IPS DF 6.9 (cell line): Measurements from ENCODE around the gene MAEL.

Source experiments
- DNase-seq: peaks from one replicate; pipeline ENCODE4 v3.0.0-alpha.2; 2013; ENCODE audit warnings: low read depth, low spot score
- H3K27ac ChIP-seq: one replicate; pipeline ENCODE4 v1.5.1; 2013; ENCODE audit warnings: low read length, control low read depth
- H3K27me3 ChIP-seq: 2 replicates; pipeline ENCODE4 v1.6.1; 2013; ENCODE audit warnings: mild to moderate bottlenecking, low read length; ENCODE audit not compliant: control insufficient read depth, insufficient read depth
- H3K36me3 ChIP-seq: 2 replicates; pipeline ENCODE4 v1.6.1; 2013; ENCODE audit warnings: low read length; ENCODE audit not compliant: control insufficient read depth, insufficient read depth
- H3K4me1 ChIP-seq: 2 replicates; pipeline ENCODE4 v1.6.1; 2013; ENCODE audit warnings: low read length; ENCODE audit not compliant: control insufficient read depth, insufficient read depth
- H3K4me3 ChIP-seq: 2 replicates; pipeline ENCODE4 v1.5.1; 2013; ENCODE audit warnings: mild to moderate bottlenecking, low read length
- H3K9me3 ChIP-seq: 2 replicates; pipeline ENCODE4 v1.6.1; 2013; ENCODE audit warnings: low read length, inconsistent platforms; ENCODE audit not compliant: control insufficient read depth, insufficient read depth
- WGBS: extraction: QIAGEN DNeasy Blood & Tissue Kit; methylation state at CpG from one replicate; pipeline ENCODE4 v1.1.7; 2013; ENCODE audit warnings: mixed read lengths, missing lambda C conversion rate; ENCODE audit not compliant: insufficient read length, insufficient coverage; 5-methylcytosine and 5-hydroxymethylcytosine counted together

MAEL gene

DNA sequence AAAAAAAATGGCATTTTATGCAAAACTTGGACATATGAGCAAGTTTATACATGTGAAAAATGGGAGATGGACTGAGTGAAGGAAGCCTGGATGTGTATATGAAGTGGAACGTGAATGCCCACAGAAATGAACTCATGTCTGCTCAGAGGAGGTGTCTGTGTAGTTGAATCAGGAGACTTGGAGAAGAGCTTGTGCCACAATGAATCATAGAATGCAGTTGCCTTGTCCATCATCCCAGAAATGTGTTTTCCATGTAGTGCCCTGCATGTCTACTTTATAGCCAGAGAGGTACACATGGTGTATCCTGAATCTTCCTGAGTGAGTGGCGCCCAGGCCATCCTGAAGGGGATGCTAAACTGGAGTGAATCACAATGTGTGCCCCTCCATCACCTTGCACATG, 11.1 kb upstream of the MAEL start:
- no peak for DNase-seq
- Histone ChIP-seq H3K27ac (no peak overlapping the region), H3K4me3 (no peak overlapping the region), H3K27me3 (peaks cover 34% of the 10 kb centered on the region), H3K4me1 (no peaks in the 10 kb centered on the region), H3K9me3 (no peaks in the 10 kb centered on the region), H3K36me3 (no peaks in the 10 kb centered on the region)
- WGBS: no CpG with 5 or more reads among the region's 2 CpGs

DNA sequence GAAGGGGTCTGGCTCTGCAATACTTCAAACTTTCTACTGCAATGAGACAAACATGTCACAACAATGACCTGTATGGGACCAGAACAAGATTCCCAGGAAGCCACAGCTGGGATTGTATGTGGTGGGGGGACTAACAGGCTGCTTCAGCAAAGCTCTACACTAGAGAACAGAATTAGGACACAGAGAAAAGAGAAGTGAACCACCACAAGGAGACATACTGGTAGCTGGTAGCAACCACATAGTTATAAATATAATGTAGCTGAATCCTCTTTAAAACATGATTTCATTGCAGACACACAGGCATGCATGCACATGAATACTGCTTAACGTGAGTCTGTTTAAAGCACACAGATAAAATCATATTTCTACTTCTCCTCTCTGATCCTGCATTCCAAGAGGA, 10.3 kb upstream of the MAEL start:
- no CpG with 5 or more reads among the region's 1 CpG for WGBS
- Histone ChIP-seq H3K36me3 (no peaks in the 10 kb centered on the region), H3K4me3 (no peak overlapping the region), H3K27ac (no peak overlapping the region), H3K4me1 (no peaks in the 10 kb centered on the region), H3K27me3 (peaks cover 27% of the 10 kb centered on the region), H3K9me3 (no peaks in the 10 kb centered on the region)
- no peak for DNase-seq

DNA sequence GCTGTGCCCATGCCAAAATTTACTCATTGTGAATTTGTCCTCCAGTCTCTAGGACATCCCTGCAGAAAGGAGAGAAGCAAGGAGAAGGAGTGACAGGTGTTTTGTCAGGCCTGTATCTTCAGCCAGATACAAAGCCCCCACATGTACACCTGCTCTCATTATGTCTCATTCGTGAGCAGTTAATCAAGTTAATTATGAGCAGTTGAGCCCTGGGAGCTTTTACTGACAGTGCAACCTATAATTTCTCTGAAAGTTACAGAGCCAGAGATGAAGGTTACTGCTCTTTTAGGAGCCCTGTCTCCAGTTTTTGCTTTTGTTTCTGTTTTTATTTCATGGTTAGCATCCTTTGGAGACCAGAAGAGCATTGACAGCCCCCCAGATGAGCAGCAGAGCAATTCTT, 8.7 kb upstream of the MAEL start:
- DNase-seq: no peak
- no peaks in the 10 kb centered on the region for H3K9me3 ChIP-seq
- H3K27me3 ChIP-seq: peaks cover 14% of the 10 kb centered on the region
- no peak overlapping the region for H3K4me3 ChIP-seq
- no CpG with 5 or more reads among the region's 1 CpG for WGBS
- H3K36me3 ChIP-seq: no peaks in the 10 kb centered on the region
- H3K27ac ChIP-seq: no peak overlapping the region
- H3K4me1 ChIP-seq: no peaks in the 10 kb centered on the region

DNA sequence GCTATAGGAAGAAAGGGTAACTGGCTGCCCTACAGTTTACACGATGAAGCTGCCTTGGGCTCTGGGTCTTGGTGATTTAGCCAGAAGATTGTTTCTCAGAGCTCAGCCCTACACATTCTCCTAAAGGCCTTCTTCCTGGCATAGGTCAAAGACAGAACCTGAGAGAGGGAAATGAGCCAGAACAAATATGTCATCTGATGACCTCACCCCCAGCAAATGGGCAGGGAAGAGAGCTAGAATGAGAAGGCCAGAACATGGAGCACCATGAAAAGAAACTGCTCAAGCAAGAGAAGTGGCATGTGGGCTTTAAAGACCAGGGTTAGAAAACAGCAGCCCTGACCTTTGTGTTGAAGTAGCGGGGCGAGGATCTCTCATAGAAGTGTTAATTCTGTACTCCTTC, 8.3 kb upstream of the MAEL start:
- Histone ChIP-seq H3K4me1 (no peaks in the 10 kb centered on the region), H3K27ac (no peak overlapping the region), H3K27me3 (peaks cover 11% of the 10 kb centered on the region), H3K4me3 (no peak overlapping the region), H3K36me3 (no peaks in the 10 kb centered on the region), H3K9me3 (no peaks in the 10 kb centered on the region)
- DNase-seq: no peak
- no CpG with 5 or more reads among the region's 3 CpGs for WGBS

DNA sequence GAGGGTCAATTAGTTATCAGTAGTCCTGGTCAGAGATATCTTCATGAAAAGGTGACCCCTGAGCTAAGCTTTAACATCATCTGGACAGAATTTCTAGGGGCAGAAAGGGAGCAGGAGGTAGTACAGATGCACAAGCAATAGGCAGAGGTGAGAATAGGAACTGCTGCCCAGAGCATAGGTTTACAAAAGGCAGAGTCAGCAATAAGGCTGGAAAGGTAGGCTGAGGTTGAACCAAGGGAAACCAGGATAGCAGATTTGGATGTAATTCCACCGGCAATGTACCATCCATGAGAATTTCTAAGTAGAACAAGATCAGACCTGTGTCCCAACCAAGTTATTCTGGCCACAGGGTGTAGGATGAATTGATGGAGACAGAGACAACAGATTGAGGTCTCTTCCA, 7.5 kb upstream of the MAEL start:
- H3K4me1 ChIP-seq: no peaks in the 10 kb centered on the region
- H3K4me3 ChIP-seq: no peak overlapping the region
- H3K36me3 ChIP-seq: no peaks in the 10 kb centered on the region
- no peak overlapping the region for H3K27ac ChIP-seq
- no peaks in the 10 kb centered on the region for H3K9me3 ChIP-seq
- WGBS: no CpG with 5 or more reads among the region's 1 CpG
- DNase-seq: no peak
- peaks cover 4% of the 10 kb centered on the region for H3K27me3 ChIP-seq

DNA sequence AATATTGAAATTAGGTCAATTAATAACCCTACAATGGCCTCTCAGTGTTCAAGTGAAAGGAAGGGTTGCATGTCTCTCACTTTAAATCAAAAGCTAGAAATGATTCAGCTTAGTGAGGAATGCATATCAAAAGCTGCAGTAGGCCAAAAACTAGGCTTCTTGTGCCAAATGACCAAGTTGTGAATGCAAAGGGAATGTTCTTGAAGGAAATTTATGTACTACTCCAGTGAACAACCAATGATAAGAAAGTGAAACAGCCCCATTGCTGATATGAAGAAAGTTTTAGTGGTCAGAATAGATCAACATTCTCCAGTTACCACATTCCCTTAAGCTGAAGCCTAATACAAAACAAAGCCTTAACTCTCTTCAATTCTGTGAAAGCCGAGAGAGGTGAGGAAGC, 10.0 kb downstream of the MAEL start:
- Histone ChIP-seq H3K36me3 (no peaks in the 10 kb centered on the region), H3K27ac (no peak overlapping the region), H3K9me3 (no peaks in the 10 kb centered on the region), H3K4me3 (no peak overlapping the region), H3K27me3 (no peaks in the 10 kb centered on the region), H3K4me1 (no peaks in the 10 kb centered on the region)
- DNase-seq: no peak
- WGBS: no CpG with 5 or more reads among the region's 1 CpG

DNA sequence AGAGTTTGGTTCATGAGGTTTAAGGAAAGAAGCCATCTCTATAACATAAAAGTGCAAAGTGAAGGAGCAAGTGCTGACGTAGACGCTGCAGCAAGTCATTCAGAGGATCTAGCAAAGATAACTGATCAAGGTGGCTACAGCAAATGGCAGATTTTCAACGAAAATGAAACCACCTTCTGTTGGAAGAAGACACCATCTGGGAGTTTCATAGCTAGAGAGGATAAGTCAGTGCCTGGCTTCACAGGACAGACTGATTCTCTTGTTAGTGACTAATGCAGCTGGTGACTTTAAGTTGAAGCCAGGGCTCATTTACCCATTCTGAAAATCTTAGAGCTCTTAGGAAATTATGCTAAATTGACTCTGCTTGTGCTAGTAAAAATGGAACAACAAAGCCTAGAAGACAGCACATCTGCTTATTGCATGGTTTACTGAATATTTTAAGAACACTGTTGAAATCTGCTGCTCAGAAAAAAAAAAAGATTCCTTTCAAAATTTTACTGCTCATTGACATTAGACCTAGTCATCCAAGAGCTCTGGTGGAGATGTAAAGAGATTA, 10.5 kb downstream of the MAEL start:
- H3K9me3 ChIP-seq: no peaks in the 10 kb centered on the region
- no peaks in the 10 kb centered on the region for H3K36me3 ChIP-seq
- no CpG with 5 or more reads among the region's 3 CpGs for WGBS
- no peak overlapping the region for H3K27ac ChIP-seq
- DNase-seq: no peak
- no peak overlapping the region for H3K4me3 ChIP-seq
- H3K4me1 ChIP-seq: no peaks in the 10 kb centered on the region
- H3K27me3 ChIP-seq: no peaks in the 10 kb centered on the region

DNA sequence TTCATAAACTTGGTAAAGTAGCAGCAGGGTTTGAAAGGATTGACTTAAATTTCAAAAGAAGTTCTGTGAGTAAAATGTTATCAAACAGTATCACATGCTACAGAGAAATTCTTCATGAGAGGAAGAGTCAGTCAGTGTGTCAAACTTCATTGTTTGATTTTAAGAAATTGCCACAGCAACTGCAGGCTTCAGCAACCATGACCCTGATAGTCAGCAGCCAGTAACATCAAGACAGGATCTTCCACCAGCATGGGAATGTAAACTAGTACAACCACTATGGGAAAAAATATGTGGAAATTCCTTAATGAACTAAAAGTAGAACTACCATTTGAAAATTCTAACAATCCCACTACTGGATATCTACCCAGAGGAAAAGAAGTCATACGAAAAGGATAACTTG, 11.5 kb downstream of the MAEL start:
- H3K27ac ChIP-seq: no peak overlapping the region
- H3K4me1 ChIP-seq: no peaks in the 10 kb centered on the region
- no peak overlapping the region for H3K4me3 ChIP-seq
- H3K27me3 ChIP-seq: no peaks in the 10 kb centered on the region
- no peak for DNase-seq
- H3K9me3 ChIP-seq: no peaks in the 10 kb centered on the region
- no CpG with 5 or more reads among the region's 1 CpG for WGBS
- no peaks in the 10 kb centered on the region for H3K36me3 ChIP-seq

DNA sequence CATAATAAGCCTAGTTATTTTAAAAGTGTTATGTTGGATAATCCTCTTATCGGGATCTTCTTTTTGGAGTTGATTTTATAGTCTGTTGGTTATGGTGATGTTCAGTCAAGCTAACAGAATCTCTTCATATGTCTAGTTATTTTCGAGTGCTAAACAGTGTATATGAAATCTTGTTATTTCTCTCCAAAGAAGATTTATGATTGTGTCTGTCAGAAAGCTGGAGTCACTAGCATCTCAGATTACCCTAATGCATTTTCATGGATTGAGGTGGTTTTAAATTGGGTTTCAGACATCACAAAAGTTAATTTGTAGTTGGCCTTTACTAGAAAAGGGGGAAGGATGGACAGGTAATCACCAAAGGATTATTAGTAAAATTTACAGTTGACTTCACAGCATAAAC, 13.3 kb downstream of the MAEL start:
- DNase-seq: no peak
- no peaks in the 10 kb centered on the region for H3K36me3 ChIP-seq
- no peaks in the 10 kb centered on the region for H3K27me3 ChIP-seq
- no CpG with 5 or more reads among the region's 2 CpGs for WGBS
- no peak overlapping the region for H3K27ac ChIP-seq
- no peaks in the 10 kb centered on the region for H3K4me1 ChIP-seq
- H3K4me3 ChIP-seq: no peak overlapping the region
- H3K9me3 ChIP-seq: no peaks in the 10 kb centered on the region

DNA sequence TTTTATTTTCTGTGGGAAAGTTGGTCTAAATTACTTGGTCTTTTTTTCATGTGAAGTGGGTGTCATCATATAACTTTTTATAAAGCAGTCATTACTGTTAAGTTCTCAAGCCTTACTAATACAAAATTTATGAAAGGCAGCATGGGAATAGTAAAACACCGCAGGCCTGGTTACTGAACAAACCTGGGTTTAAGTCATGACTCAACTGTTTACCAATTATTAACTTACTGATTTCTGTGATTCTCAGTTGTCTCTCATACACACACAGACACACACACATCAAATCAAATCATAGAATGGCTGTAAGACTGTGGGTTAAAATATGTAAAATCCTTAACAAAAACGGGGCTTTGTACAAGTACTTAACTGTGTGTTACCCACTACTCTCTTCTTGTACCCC, 14.6 kb downstream of the MAEL start:
- DNase-seq: no peak
- no peak overlapping the region for H3K4me3 ChIP-seq
- H3K9me3 ChIP-seq: no peaks in the 10 kb centered on the region
- no peak overlapping the region for H3K27ac ChIP-seq
- WGBS: no CpG with 5 or more reads among the region's 2 CpGs
- no peaks in the 10 kb centered on the region for H3K27me3 ChIP-seq
- H3K36me3 ChIP-seq: no peaks in the 10 kb centered on the region
- no peaks in the 10 kb centered on the region for H3K4me1 ChIP-seq

DNA sequence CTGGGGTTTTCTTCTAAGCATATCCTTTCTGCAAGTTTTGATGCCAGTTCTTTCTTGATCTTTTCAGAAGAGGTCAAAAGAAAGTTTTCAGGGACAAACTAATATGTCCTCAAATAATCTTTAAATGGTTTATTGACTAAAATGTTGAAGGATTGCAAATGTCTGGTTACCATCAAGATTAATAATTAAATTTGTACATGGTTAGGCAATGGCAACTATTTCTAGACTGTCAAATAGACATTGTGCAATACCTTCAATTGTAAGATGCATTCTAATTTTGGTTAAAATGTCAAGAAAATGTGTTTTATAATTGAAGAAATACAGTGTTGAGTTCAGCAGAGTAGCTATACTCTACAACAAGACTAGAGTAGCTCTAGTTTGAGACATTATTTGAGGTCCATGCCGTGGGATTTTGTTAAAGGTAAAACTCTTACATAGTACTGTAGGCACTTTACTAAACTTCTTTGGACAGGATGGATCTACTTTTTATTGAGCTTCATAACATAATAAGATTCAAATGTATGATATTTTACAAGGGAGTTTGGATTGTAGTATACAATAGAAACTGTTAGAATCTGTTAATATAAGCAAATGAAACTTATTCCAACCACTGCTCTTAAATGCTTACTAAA, 22.6 kb downstream of the MAEL start:
- no peaks in the 10 kb centered on the region for H3K36me3 ChIP-seq
- no peak overlapping the region for H3K27ac ChIP-seq
- no peaks in the 10 kb centered on the region for H3K27me3 ChIP-seq
- no CpG with 5 or more reads among the region's 1 CpG for WGBS
- DNase-seq: no peak
- H3K9me3 ChIP-seq: no peaks in the 10 kb centered on the region
- H3K4me1 ChIP-seq: no peaks in the 10 kb centered on the region
- H3K4me3 ChIP-seq: no peak overlapping the region
